Stimulated activated CD8-positive, alpha-beta memory T cell treated with anti-CD3 and anti-CD28 coated beads, Interleukin-12 subunit alpha, Interleukin-12 subunit beta, amount 100 ng/mL, for 24 hours (primary cell): ENCODE results near the gene TBX1.

Experiments
- DNase-seq: peaks from one replicate; pipeline ENCODE4 v3.0.0-alpha.2; 2020; ENCODE audit errors: extremely low read depth

TBX1 gene

DNA sequence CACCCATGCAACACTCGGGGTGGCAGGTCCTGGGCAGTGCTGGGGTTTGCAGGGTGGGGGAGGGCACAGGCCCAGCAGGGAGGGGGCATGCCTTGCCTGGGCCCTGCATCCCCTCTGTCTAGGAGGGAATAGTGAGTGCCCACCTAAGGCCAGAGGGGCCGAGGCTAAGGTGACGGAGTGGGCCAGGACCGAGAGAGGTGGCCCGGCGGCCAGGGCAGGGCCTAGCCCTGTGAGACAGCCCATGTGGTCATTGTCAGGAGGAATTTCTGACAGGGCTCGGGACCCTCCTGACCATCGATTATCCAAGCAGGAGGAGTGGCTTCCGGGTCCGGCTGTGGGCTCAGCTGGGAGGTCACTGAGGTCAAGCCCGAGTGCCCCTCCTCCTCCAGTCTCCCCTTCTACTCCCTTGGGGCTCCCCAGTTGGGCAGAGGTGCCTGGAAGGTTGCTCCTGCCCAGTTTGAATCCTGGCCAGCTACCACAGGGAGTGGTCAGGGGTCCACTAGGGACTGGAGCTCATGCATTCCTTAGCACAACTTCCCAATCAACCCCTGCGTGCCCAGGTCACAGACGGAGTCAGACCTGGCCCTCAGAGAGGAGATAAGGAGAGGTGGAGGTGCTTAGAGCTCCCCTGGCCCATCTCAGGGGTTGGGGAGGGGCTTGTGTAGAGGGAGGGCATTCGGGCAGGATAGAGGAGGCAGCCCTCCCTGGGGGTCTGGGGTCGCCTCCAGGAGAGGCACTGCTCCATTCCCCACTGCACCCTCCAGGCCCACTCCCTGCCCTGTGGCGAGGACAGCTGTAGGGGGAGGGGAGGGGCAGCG is 22.5 kb upstream of the TBX1 start:
- no peak for DNase-seq

- DNase-seq = no peak
Observed at GRCh38 chr22:19738664-19739447, 21.7 kb upstream of the TBX1 start.

- DNase-seq = no peak
Observed at GRCh38 chr22:19739448-19739895, 21.1 kb upstream of the TBX1 start.

DNA sequence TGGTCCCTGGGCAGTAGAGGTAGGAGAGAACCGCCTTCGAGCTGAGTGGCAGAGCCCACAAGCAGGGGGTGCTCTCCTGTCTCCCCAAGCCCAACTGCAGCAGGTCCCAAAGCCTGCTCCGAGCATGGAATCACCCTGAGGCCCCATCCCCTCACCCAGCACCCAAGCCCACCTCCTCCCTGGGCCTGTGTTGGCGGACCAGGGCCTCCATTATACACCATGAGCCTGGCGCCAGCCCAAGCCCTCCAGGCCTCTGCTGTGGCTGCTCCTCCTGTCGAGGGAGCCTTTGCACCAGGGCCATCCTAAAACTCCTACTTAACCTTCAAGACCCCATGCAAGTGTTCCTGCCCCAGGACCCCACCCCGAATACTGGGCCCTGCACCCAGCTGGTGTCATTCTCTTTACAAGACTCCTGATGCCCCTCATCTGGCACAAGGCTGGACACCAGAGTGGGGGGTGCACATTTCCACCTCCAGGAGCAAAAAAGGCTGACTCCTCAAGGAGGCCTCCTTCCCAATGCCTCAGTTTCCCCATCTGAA is 20.6 kb upstream of the TBX1 start:
- DNase-seq = no peak

DNA sequence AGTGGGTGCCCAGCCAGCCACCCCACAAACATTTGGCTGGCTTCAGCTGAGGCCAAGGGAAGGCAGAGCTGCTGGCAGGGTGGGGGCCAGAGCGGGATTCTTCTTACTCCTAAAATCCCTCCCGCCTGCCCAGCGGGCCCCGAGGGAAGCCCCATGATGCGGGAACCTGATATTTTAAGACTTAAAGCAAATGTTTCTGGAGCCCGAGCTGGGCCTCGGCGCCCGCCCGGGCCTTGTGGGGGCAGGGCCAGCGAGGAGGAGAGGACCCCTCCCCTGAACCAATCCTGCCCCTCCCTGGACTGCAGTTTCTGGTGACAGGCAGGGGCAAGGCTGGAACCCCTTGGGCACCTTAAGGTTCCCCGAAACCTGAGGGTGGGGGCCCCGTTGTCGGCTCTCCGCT is 20.0 kb upstream of the TBX1 start:
- no peak for DNase-seq

- no peak for DNase-seq
Observed at GRCh38 chr22:19741053-19741452, 19.5 kb upstream of the TBX1 start.

DNA sequence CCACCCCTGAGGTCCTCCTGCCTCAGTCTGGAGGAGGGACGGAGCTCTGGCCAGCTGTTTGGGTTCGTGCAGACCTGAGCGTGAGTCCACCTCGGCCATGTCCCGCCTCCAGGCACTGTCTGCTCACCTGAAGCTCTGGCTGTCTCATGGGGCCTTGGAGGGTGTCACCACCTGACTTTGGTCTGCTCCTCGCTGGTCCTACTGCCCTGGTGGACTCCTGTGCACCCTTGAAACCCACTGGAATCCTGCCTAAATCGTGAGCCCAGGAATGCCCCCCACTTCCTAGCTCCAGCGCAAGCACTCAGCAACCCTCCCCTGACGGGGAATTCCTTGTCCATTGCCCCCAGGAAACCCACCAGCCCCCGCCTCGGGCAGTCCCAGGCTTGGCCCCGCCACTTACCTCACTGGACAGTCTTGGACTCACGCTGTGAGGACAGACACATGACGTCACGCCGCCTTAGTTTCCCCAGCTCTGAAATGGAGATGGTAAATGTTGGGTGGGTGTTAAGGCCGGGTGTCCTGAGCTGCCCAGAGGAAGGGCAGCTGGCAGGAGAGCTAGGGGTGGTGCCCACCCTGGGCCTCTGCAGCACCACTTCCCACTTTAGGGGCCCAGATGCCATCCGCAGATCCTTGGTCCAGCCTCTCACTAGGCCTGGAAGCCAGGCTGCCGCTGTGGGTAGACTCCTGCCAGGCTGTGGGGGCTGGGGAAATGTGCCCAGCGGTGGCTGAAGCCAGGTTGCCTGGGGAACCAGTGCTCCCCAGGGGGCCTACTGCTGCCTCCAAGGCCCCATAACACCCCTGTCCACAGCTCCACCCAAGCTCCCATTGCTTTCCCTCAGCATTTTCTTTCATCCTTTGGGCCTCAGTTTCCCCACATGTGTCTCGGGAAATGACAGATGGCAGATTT is 18.2 kb upstream of the TBX1 start:
- no peak for DNase-seq

- no peak for DNase-seq
Observed at GRCh38 chr22:19743081-19743480, 17.5 kb upstream of the TBX1 start.

DNA sequence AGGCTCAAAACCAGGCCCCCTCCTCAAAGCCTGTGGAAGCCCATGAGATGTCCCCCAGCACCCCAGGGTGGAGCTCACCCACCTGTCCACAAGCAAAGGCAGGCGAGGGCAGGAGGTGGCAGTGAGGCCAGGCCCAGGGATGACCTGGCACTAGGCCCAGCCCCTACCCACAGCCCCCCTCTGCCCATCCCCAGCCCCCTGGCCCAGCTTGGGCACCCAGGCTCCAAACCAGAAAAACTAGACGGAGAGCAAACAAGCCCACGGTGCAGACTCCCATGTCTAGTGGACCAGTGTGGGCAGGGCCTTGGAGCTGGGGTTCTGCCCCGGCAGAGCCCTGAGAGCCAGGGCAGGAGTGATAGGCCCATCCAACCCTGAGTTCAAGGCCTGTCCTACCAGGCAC is 16.9 kb upstream of the TBX1 start:
- DNase-seq = no peak

DNA sequence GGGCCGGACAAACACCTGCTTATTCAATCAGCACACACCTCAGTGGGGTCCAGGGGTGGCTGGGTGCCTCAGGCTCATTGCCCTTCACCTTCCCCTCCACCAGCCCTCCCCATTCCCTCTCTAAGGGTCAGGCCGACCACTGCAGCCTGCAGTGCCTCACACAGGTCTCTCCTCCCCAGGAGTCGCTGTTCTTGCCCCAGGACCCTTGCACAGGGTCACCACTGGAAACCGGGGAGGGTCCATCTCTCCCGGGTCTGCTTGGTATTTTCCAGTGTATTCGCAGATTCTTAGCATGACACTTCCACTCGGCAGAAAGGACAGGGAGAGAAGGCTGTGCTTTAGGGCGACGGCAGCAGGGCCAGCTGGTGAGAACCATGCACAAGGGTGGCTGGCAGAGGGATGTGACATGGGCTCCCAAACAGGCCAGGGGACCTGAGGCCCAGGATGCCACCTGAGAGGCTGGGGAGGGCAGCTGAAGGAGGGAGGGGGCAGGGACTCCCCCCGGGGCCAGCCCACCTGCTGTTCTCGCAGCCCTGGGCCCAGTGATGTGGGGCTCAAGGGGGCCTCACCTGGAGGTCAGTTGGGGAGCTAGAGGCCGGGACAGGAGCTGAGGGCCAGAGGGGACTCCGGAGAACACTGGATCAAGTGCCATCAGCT is 16.1 kb upstream of the TBX1 start:
- DNase-seq = no peak

DNA sequence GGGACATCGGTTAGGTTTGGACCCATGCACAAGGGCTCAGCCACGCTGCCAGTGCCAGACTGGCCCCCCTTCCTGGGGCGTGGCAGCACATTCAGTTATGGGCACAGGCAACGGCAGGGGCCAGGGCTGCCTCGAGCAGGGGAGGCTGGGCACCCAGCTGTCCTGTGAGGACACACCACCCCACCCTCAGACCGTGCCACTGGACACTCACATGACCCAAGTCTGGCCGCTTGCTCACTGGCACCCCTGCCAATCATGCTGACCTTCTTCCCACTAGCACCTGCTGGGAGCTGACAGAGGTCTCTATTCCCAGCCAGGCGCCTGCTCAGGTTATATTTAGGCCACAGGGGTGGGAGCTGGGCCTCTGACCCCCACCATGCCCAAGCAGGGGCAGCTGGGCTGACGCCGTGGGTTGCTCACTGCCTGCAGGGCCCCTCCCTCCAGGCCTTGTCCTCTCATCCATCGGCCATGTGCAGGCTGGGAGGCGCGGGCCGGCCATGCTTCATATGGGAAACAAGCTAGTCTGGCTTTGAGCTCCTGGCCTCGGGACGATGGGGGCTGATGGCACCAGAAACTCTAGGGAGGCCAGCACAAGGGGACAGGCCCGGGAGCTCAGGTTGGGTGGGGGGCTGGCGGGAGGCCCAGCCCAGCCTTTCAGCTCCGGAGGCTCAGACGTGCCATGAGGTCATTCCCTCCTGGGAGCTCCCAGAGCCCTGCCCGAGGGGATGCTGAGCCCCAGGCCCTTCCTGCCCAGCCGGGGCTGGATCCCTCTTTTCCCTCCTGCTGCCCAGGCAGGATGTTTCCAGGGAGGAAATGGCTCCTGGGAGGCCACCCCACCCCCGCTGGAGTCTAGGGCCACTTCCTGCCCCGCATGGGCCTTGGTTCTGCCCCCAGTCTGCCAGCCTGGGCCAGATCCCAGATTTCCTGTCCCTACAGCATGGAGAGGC is 15.2 kb upstream of the TBX1 start:
- no peak for DNase-seq

DNA sequence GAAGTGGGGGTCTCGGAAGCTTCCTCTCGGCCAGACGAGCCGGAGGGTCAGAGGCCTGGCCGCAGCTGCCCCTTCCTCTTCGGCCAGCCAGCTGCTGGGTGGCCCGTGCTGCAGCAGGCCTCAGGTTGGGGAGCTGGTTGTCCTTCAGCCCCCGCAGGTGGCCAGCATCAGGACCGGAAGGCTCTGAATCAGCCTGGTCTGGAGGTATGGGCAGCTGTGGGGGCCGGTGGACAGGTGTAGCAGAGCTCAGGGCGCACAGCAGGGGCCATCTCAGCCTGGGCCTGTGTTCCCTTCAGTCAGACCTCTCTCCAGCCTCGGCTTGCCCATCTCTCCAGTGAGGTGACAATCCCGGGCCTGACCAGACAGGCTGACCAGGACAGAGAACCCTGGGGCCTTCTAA is 13.9 kb upstream of the TBX1 start:
- no peak for DNase-seq

- DNase-seq = no peak
Observed at GRCh38 chr22:19747551-19747950, 13.0 kb upstream of the TBX1 start.

DNA sequence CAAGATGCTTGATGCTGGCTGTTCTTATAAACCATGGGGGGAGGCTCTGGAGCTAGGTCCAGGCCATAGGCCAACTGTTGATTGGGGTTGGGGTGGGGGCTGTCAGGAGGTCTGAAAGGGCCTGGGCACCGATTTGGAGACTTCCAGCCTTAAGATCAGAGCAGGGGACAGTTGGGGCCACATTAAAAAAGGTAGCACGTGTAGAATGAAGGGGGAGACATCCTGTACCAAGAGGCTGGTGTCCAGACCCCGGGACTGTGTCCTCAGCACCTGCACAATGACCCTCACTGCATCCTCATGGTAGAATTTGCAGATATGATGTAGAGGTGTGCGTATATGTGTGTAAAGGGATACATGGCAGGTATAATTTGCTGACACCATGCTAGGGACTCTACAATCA is 12.4 kb upstream of the TBX1 start:
- no peak for DNase-seq

GRCh38 chr22:19748991-19749664 is 11.4 kb upstream of the TBX1 start:
- DNase-seq = no peak

DNA sequence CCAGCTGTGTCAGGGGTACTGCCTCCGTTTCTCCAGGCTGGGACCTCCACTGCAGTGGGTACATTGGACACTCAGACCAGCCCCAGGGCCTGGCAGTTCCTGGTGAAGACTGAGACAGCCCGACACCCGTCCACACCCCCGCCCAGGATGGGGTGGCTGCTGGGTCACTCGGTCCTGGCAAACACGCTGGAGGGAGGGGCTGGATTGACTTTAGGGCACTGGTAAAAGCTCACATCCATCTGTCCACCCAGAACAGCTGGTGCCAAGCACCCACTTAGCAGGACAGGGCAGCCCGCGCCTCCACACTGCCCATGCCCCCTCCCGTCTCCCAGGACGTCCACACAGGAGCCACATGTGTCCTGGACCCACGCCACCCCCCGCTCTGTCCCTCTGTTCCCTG is 10.7 kb upstream of the TBX1 start:
- no peak for DNase-seq

GRCh38 chr22:19750507-19751490 is 9.8 kb upstream of the TBX1 start:
- no peak for DNase-seq

DNA sequence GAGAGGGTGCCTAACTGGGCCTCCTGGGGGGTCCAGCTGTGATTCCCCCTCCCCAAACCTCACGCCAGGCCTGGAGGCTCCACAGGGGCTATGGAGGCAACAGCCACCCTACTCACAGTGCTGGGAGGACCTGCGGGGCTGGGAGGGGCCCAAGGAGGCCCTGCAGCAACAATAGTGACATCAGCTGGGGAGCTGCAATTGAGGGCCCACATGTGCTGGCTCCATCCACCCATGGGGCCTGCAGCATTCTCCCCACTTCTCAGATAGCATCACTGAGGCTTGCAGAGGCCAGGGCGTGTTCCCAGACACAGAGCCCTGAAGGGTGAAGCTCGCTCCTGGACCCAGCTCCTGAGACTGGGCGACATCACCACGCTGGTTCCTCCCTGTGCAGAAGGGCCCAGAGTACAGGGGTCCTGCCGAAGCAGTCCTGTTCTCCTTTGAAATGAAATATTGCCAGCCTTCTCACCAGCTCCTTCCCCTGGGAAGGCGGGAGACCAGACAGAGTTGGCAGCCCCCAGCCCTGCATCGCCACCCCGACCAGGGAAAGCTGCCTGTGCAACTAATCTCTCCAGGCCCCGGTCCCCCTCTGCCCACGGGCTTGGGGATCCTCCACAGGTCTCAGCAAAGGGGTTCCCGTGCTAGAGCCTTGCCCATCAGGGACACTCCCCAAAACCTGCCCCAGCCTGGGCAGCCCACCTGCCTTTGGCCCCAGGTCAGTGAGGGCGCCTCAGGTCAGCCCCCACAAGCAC is 8.9 kb upstream of the TBX1 start:
- no peak for DNase-seq
